HL-60 (cell line): ENCODE data around the gene SMC1B.

Source experiments
- GABPA ChIP-seq: IDR thresholded peaks from 2 replicates; pipeline ENCODE4 v1.6.1; 2012; ENCODE audit warnings: low read depth
- POLR2AphosphoS5 ChIP-seq: IDR thresholded peaks from 2 replicates; pipeline ENCODE4 v1.6.1; 2012; ENCODE audit warnings: low read depth
- SPI1 ChIP-seq: IDR thresholded peaks from 2 replicates; pipeline ENCODE4 v1.6.1; 2012; ENCODE audit warnings: low read depth, mild to moderate bottlenecking, borderline replicate concordance
- TF ChIP-seq, protein P1 (sequence below): IDR thresholded peaks from one replicate; pipeline ENCODE4 v1.5.1; 2011; ENCODE audit warnings: low read length, control low read depth, inconsistent platforms; ENCODE audit not compliant: insufficient read depth

DNA sequence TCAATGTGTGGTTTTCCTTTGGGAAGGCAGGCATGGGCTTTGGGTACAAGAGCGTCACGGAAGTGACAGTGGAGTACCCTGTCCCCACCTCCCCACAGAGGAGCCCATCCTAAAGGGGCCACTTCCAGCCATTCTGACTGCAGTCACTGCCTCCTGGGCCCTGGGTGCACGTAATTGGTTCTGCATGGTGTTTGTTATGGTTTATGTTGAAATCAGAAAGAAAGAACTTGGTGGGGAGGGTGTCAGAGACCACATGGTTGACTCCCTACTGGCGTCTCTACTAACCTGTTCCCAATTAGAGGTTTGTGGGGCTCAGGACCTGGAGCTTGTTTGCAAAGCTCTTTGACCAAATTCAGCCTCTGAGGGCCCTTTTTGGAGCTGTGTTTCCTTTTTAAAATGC is 40.9 kb upstream of the SMC1B start:
- TF ChIP-seq SPI1 (no peak), POLR2AphosphoS5 (no peak), GABPA (no peak)
- TF ChIP-seq, protein P1, sequence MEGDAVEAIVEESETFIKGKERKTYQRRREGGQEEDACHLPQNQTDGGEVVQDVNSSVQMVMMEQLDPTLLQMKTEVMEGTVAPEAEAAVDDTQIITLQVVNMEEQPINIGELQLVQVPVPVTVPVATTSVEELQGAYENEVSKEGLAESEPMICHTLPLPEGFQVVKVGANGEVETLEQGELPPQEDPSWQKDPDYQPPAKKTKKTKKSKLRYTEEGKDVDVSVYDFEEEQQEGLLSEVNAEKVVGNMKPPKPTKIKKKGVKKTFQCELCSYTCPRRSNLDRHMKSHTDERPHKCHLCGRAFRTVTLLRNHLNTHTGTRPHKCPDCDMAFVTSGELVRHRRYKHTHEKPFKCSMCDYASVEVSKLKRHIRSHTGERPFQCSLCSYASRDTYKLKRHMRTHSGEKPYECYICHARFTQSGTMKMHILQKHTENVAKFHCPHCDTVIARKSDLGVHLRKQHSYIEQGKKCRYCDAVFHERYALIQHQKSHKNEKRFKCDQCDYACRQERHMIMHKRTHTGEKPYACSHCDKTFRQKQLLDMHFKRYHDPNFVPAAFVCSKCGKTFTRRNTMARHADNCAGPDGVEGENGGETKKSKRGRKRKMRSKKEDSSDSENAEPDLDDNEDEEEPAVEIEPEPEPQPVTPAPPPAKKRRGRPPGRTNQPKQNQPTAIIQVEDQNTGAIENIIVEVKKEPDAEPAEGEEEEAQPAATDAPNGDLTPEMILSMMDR = no peak
